Liver (tissue), 3 donors: ENCODE data around the gene PHLPP1.

Experiments
- EGR1 ChIP-seq, 2 donors: IDR thresholded peaks; 2 replicates each; pipeline ENCODE4 v1.6.1; 2016 to 2018; ENCODE audit warnings: antibody characterized with exemption in 2 of 2, low read depth in 2 of 2
- FOXA1 ChIP-seq: IDR thresholded peaks from 2 replicates; pipeline ENCODE4 v1.6.1; 2016; ENCODE audit warnings: antibody characterized with exemption
- FOXA2 ChIP-seq: IDR thresholded peaks from 2 replicates; pipeline ENCODE4 v1.6.1; 2016; ENCODE audit warnings: antibody characterized with exemption
- GABPA ChIP-seq, 2 donors: IDR thresholded peaks in 1 of 2; conservative IDR thresholded peaks in 1 of 2; 2 replicates each; pipeline ENCODE4 v1.6.1; 2016; ENCODE audit warnings: antibody characterized with exemption in 2 of 2, mild to moderate bottlenecking in 1 of 2, moderate library complexity in 1 of 2
- RAD21 ChIP-seq, 2 donors: IDR thresholded peaks; 2 replicates each; pipeline ENCODE4 v1.6.1; 2016; ENCODE audit warnings: antibody characterized with exemption in 2 of 2, mild to moderate bottlenecking in 2 of 2
- RXRA ChIP-seq, 2 donors: IDR thresholded peaks; 2 replicates each; pipeline ENCODE4 v1.6.1; 2017 to 2018; ENCODE audit warnings: antibody characterized with exemption in 2 of 2, mild to moderate bottlenecking in 1 of 2
- TAF1 ChIP-seq: conservative IDR thresholded peaks from 2 replicates; pipeline ENCODE4 v1.6.1; 2016; ENCODE audit warnings: antibody characterized with exemption, mild to moderate bottlenecking
- YY1 ChIP-seq: IDR thresholded peaks from 2 replicates; pipeline ENCODE4 v1.6.1; 2016; ENCODE audit warnings: antibody characterized with exemption, mild to moderate bottlenecking
- TF ChIP-seq, protein P1 (sequence below): fragments of 150-350 bp; IDR thresholded peaks from 2 replicates; pipeline ENCODE4 v1.5.1; 2017; ENCODE audit warnings: improper control_type of control experiment, low read depth, low read length; ENCODE audit not compliant: missing input control
- TF ChIP-seq, protein P2 (sequence below): IDR thresholded peaks from 2 replicates; pipeline ENCODE4 v1.6.1; 2016; ENCODE audit warnings: antibody characterized with exemption, mild to moderate bottlenecking
- TF ChIP-seq, protein P3 (sequence below): IDR thresholded peaks from 2 replicates; pipeline ENCODE4 v1.6.1; 2016; ENCODE audit warnings: antibody characterized with exemption
- TF ChIP-seq, protein P4 (sequence below): IDR thresholded peaks from 2 replicates; pipeline ENCODE4 v1.6.1; 2016; ENCODE audit warnings: antibody characterized with exemption
- donor health status: healthy.
- donor health status: healthy.

DNA sequence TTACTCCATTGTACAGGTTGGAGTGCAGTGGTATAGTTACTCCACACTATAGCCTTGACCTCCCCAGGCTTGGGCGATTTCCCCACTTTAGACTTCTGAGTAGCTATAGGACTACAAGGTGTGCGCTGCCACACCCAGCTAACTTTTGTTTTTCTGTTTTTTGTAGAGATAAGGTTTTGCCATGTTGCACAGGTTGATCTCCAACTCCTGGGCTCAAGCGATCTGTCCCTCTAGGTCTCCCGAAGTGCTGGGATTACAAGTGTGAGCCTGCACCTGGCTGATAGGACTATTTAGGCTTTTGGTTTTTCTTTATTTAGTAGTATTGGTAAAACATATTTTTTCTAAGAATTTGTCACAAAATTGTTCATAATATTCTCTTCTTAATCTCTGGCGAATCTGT lies 121.7 kb downstream of the PHLPP1 start:
- no peak for TF ChIP-seq EGR1 (IDR thresholded peaks at IDR 0.05; ENCODE audit: low read depth in 2 of 2)
- TF ChIP-seq, protein P1, sequence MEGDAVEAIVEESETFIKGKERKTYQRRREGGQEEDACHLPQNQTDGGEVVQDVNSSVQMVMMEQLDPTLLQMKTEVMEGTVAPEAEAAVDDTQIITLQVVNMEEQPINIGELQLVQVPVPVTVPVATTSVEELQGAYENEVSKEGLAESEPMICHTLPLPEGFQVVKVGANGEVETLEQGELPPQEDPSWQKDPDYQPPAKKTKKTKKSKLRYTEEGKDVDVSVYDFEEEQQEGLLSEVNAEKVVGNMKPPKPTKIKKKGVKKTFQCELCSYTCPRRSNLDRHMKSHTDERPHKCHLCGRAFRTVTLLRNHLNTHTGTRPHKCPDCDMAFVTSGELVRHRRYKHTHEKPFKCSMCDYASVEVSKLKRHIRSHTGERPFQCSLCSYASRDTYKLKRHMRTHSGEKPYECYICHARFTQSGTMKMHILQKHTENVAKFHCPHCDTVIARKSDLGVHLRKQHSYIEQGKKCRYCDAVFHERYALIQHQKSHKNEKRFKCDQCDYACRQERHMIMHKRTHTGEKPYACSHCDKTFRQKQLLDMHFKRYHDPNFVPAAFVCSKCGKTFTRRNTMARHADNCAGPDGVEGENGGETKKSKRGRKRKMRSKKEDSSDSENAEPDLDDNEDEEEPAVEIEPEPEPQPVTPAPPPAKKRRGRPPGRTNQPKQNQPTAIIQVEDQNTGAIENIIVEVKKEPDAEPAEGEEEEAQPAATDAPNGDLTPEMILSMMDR: no peak
- TF ChIP-seq, protein P2, sequence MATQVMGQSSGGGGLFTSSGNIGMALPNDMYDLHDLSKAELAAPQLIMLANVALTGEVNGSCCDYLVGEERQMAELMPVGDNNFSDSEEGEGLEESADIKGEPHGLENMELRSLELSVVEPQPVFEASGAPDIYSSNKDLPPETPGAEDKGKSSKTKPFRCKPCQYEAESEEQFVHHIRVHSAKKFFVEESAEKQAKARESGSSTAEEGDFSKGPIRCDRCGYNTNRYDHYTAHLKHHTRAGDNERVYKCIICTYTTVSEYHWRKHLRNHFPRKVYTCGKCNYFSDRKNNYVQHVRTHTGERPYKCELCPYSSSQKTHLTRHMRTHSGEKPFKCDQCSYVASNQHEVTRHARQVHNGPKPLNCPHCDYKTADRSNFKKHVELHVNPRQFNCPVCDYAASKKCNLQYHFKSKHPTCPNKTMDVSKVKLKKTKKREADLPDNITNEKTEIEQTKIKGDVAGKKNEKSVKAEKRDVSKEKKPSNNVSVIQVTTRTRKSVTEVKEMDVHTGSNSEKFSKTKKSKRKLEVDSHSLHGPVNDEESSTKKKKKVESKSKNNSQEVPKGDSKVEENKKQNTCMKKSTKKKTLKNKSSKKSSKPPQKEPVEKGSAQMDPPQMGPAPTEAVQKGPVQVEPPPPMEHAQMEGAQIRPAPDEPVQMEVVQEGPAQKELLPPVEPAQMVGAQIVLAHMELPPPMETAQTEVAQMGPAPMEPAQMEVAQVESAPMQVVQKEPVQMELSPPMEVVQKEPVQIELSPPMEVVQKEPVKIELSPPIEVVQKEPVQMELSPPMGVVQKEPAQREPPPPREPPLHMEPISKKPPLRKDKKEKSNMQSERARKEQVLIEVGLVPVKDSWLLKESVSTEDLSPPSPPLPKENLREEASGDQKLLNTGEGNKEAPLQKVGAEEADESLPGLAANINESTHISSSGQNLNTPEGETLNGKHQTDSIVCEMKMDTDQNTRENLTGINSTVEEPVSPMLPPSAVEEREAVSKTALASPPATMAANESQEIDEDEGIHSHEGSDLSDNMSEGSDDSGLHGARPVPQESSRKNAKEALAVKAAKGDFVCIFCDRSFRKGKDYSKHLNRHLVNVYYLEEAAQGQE: no peak
- no peak for TF ChIP-seq RXRA (IDR thresholded peaks at IDR 0.05)
- TF ChIP-seq GABPA (IDR thresholded peaks at IDR 0.05 in 1 of 2, conservative IDR thresholded peaks at IDR 0.05 in 1 of 2): no peak
- TF ChIP-seq TAF1: no peak
- no peak for TF ChIP-seq FOXA2
- TF ChIP-seq RAD21 (IDR thresholded peaks at IDR 0.05): no peak
- TF ChIP-seq, protein P3, sequence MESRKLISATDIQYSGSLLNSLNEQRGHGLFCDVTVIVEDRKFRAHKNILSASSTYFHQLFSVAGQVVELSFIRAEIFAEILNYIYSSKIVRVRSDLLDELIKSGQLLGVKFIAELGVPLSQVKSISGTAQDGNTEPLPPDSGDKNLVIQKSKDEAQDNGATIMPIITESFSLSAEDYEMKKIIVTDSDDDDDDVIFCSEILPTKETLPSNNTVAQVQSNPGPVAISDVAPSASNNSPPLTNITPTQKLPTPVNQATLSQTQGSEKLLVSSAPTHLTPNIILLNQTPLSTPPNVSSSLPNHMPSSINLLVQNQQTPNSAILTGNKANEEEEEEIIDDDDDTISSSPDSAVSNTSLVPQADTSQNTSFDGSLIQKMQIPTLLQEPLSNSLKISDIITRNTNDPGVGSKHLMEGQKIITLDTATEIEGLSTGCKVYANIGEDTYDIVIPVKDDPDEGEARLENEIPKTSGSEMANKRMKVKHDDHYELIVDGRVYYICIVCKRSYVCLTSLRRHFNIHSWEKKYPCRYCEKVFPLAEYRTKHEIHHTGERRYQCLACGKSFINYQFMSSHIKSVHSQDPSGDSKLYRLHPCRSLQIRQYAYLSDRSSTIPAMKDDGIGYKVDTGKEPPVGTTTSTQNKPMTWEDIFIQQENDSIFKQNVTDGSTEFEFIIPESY: no peak
- TF ChIP-seq, protein P4, sequence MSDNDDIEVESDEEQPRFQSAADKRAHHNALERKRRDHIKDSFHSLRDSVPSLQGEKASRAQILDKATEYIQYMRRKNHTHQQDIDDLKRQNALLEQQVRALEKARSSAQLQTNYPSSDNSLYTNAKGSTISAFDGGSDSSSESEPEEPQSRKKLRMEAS: no peak
- no peak for TF ChIP-seq FOXA1
- no peak for TF ChIP-seq YY1
